DND-41 (cell line): ENCODE results near the gene CNTN6.

ENCODE experiments used
- EZH2 ChIP-seq: IDR thresholded peaks from 3 replicates; pipeline ENCODE4 v1.6.1; 2012; ENCODE audit warnings: borderline replicate concordance, low read depth, mild to moderate bottlenecking, moderate library complexity, low read length, inconsistent platforms; ENCODE audit not compliant: severe bottlenecking
- TF ChIP-seq, protein P1 (sequence below): IDR thresholded peaks from 2 replicates; pipeline ENCODE4 v1.5.1; 2012; ENCODE audit warnings: borderline replicate concordance, low read length, moderate library complexity, mild to moderate bottlenecking; ENCODE audit not compliant: poor library complexity, severe bottlenecking; ENCODE audit errors: extremely low read depth

DNA sequence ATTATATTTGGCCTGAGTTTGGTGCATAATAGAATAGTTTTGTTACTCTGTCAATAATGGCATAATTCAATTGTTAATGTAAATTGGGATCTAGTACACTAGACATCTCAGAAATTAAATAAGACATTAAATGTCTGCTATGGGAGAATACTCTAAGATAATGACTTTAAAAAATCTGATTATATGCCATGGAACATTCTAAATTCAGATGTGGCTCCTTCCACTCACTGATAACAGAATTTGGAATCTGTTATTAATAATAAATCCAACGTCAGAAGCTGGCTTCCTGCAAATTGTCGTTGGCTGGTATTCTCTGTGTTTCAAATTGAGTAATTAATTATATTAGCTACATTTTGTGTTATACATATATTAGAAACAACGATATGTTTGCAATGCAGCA lies 258.1 kb downstream of the CNTN6 start:
- TF ChIP-seq, protein P1, sequence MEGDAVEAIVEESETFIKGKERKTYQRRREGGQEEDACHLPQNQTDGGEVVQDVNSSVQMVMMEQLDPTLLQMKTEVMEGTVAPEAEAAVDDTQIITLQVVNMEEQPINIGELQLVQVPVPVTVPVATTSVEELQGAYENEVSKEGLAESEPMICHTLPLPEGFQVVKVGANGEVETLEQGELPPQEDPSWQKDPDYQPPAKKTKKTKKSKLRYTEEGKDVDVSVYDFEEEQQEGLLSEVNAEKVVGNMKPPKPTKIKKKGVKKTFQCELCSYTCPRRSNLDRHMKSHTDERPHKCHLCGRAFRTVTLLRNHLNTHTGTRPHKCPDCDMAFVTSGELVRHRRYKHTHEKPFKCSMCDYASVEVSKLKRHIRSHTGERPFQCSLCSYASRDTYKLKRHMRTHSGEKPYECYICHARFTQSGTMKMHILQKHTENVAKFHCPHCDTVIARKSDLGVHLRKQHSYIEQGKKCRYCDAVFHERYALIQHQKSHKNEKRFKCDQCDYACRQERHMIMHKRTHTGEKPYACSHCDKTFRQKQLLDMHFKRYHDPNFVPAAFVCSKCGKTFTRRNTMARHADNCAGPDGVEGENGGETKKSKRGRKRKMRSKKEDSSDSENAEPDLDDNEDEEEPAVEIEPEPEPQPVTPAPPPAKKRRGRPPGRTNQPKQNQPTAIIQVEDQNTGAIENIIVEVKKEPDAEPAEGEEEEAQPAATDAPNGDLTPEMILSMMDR: no peak
- no peak for TF ChIP-seq EZH2
